B cell (primary cell): ENCODE results near the gene SYT2. TPM values are rescaled to one million over a fixed set of nuclear protein-coding genes. Genes with fewer than 3 reads are reported as not detected.

Source experiments
- ATAC-seq: fragments of 200-7000 bp; cut with Tn5 transposase; one replicate; pipeline ENCODE4 v1.10.0; 2021; ENCODE audit warnings: low read depth, mild to moderate bottlenecking, moderate number of reproducible peaks, moderate library complexity
- CTCF ChIA-PET: fragments of 350-600 bp; sonication (Branson Sonifier 250); formaldehyde crosslinking; loops from one replicate; lab custom pipeline; 2021; ENCODE audit warnings: antibody characterized with exemption, inconsistent platforms; lab: Charles Lee
- POLR2A ChIA-PET: fragments of 350-600 bp; sonication (Branson Sonifier 250); formaldehyde crosslinking; loops from one replicate; lab custom pipeline; 2021; ENCODE audit warnings: antibody characterized with exemption; lab: Charles Lee
- DNase-seq: peaks from one replicate; pipeline ENCODE4 v3.0.0; 2013
- H2AFZ ChIP-seq: 2 replicates; pipeline ENCODE4 v1.6.1; 2012; ENCODE audit warnings: mild to moderate bottlenecking, low read depth, low read length; ENCODE audit not compliant: insufficient read depth, poor library complexity, severe bottlenecking
- H3K27ac ChIP-seq, 2 donors: 1 replicate in 1 of 2; 2 replicates in 1 of 2; pipeline ENCODE4 v1.5.1; 2012 to 2013; ENCODE audit warnings: low read length in 2 of 2, mild to moderate bottlenecking in 2 of 2, moderate library complexity in 1 of 2
- H3K27me3 ChIP-seq, 4 experiments: fragments of 200-600 bp in 1 of 4; sonication (generic) in 1 of 4; replicated peaks in 1 of 4; 1 replicate in 2 of 4; 2 replicates in 2 of 4; pipeline versions ENCODE4 v1.6.1 to v1.7.0; 2013 to 2016; ENCODE audit warnings: low read length in 3 of 4, mild to moderate bottlenecking in 2 of 4, mixed read lengths in 1 of 4, moderate library complexity in 1 of 4; ENCODE audit not compliant: insufficient read depth in 4 of 4, control insufficient read depth in 3 of 4; ENCODE audit errors: control extremely low read depth in 1 of 4
- H3K36me3 ChIP-seq, 2 experiments: replicated peaks in 1 of 2; 1 replicate in 1 of 2; 2 replicates in 1 of 2; pipeline versions ENCODE4 v1.6.1 to v1.7.1; 2013; ENCODE audit warnings: low read length in 1 of 2; ENCODE audit not compliant: insufficient read depth in 2 of 2, control insufficient read depth in 1 of 2; ENCODE audit errors: control extremely low read depth in 1 of 2, extremely low read depth in 1 of 2
- H3K4me1 ChIP-seq, 2 donors: fragments of 200-600 bp in 1 of 2; sonication (generic) in 1 of 2; 1 replicate in 1 of 2; 2 replicates in 1 of 2; pipeline versions ENCODE4 v1.5.1 to v1.6.1; 2013 to 2017; ENCODE audit warnings: low read length in 2 of 2; ENCODE audit not compliant: control insufficient read depth in 2 of 2, insufficient read depth in 2 of 2
- H3K4me2 ChIP-seq: replicated peaks from 2 replicates; pipeline ENCODE3; 2012; ENCODE audit warnings: mild to moderate bottlenecking, low read depth, low read length; ENCODE audit not compliant: poor library complexity, severe bottlenecking
- H3K4me3 ChIP-seq, 5 experiments: fragments of 200-600 bp in 1 of 5; sonication (generic) in 1 of 5; 1 replicate in 3 of 5; 2 replicates in 2 of 5; pipeline versions ENCODE4 v1.5.1 to v1.7.0; 2011 to 2016; ENCODE audit warnings: low read length in 4 of 5, mild to moderate bottlenecking in 4 of 5, low read depth in 2 of 5, control low read depth in 1 of 5, moderate library complexity in 1 of 5; ENCODE audit not compliant: insufficient read depth in 1 of 5; ENCODE audit errors: control extremely low read depth in 1 of 5, extremely low read depth in 1 of 5
- H3K79me2 ChIP-seq: fragments of 200-600 bp; sonication (generic); one replicate; pipeline ENCODE4 v1.6.0; 2016; ENCODE audit warnings: low read length; ENCODE audit not compliant: control insufficient read depth, insufficient read depth
- H3K9ac ChIP-seq: fragments of 200-600 bp; sonication (generic); 2 replicates; pipeline ENCODE4 v1.6.1; 2017; ENCODE audit warnings: mild to moderate bottlenecking, low read length, moderate library complexity
- H3K9me3 ChIP-seq, 3 donors: one replicate each; pipeline versions ENCODE4 v1.6.1 to v1.7.1; 2013; ENCODE audit warnings: low read length in 2 of 3; ENCODE audit not compliant: control insufficient read depth in 2 of 3, insufficient read depth in 1 of 3; ENCODE audit errors: control extremely low read depth in 1 of 3
- H4K20me1 ChIP-seq: 2 replicates; pipeline ENCODE4 v1.6.0; 2012; ENCODE audit warnings: mild to moderate bottlenecking, low read length; ENCODE audit not compliant: insufficient read depth, control insufficient read depth, poor library complexity, severe bottlenecking
- H3K27ac Mint-ChIP-seq: one replicate; pipeline ENCODE4 v1.8.0; 2021; ENCODE audit warnings: mixed read lengths
- H3K27me3 Mint-ChIP-seq: one replicate; pipeline ENCODE4 v1.8.0; 2021; ENCODE audit warnings: mixed read lengths
- H3K4me1 Mint-ChIP-seq: one replicate; pipeline ENCODE4 v1.8.0; 2021; ENCODE audit warnings: mixed read lengths
- H3K4me3 Mint-ChIP-seq: one replicate; pipeline ENCODE4 v1.8.0; 2021; ENCODE audit warnings: mixed read lengths
- H3K9me3 Mint-ChIP-seq: one replicate; pipeline ENCODE4 v1.8.0; 2022; ENCODE audit warnings: mixed read lengths; ENCODE audit not compliant: insufficient read depth
- EZH2 ChIP-seq: IDR thresholded peaks from 2 replicates; pipeline ENCODE4 v1.6.1; 2012; ENCODE audit warnings: borderline replicate concordance, low read depth, mild to moderate bottlenecking, moderate library complexity, low read length; ENCODE audit not compliant: insufficient read depth, poor library complexity, severe bottlenecking
- WGBS: methylation state at CpG from one replicate; pipeline ENCODE4 v1.1.5; 2013; ENCODE audit warnings: missing lambda C conversion rate; ENCODE audit not compliant: insufficient coverage; 5-methylcytosine and 5-hydroxymethylcytosine counted together
- intact Hi-C: fragments of 100-400 bp; cut with micrococcal nuclease; formaldehyde crosslinking; loops from one replicate; pipeline ENCODE4 v1.10.0; 2022
- polyA plus RNA-seq: library from polyadenylated mRNA; depleted of rRNA; stranded (reverse); fragments of >200 nt; gene quantifications from 2 replicates; pipeline ENCODE4 v1.2.3, GENCODE V29; 2012
- total RNA-seq, 2 donors: library from RNA; stranded (reverse); fragments of 120-200 nt in 1 of 2; gene quantifications; 1 replicate in 1 of 2; 2 replicates in 1 of 2; pipeline versions ENCODE4 v1.2.3 to v1.2.4, GENCODE V29; 2013 to 2022
- TF ChIP-seq, protein P1 (sequence below): fragments of 200-600 bp; IDR thresholded peaks from one replicate; pipeline ENCODE4 v1.8.0; 2022; ENCODE audit warnings: antibody characterized with exemption, mild to moderate bottlenecking

The SYT2 gene
- total and polyA plus RNA-seq, 2 donors (not counting 1 experiment from before 2014, with no cell fraction given), result not detected

GRCh38 chr1:202569393-202570322, 140.6 kb downstream of the SYT2 start:
- Mint-ChIP-seq H3K9me3 (no peaks in the 10 kb centered on the region), H3K4me1 (peaks cover 27% of the 10 kb centered on the region), H3K4me3 (no peak overlapping the region), H3K27me3 (no peaks in the 10 kb centered on the region), H3K27ac (no peak overlapping the region)
- Histone ChIP-seq H3K9me3 (no peaks in the 10 kb centered on the region), H3K4me3 (no peak overlapping the region), H3K36me3 (peaks cover 2 to 7% of the 10 kb centered on the region in 2 experiments), H2AFZ (no peak overlapping the region), H3K27ac (no peak overlapping the region), H3K4me2 (no peak overlapping the region), H3K79me2 (no peaks in the 10 kb centered on the region), H4K20me1 (peaks cover 6% of the 10 kb centered on the region), H3K9ac (no peak overlapping the region), H3K27me3 (no peaks in the 10 kb centered on the region), H3K4me1 (peaks cover 20 to 25% of the 10 kb centered on the region in 2 donors)
- TF ChIP-seq, protein P1, sequence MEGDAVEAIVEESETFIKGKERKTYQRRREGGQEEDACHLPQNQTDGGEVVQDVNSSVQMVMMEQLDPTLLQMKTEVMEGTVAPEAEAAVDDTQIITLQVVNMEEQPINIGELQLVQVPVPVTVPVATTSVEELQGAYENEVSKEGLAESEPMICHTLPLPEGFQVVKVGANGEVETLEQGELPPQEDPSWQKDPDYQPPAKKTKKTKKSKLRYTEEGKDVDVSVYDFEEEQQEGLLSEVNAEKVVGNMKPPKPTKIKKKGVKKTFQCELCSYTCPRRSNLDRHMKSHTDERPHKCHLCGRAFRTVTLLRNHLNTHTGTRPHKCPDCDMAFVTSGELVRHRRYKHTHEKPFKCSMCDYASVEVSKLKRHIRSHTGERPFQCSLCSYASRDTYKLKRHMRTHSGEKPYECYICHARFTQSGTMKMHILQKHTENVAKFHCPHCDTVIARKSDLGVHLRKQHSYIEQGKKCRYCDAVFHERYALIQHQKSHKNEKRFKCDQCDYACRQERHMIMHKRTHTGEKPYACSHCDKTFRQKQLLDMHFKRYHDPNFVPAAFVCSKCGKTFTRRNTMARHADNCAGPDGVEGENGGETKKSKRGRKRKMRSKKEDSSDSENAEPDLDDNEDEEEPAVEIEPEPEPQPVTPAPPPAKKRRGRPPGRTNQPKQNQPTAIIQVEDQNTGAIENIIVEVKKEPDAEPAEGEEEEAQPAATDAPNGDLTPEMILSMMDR, result no peak
- no peak for TF ChIP-seq EZH2
- ATAC-seq, result no peak
- DNase-seq, result no peak
- POLR2A ChIA-PET, result no interaction called here
- CTCF ChIA-PET, result interaction anchor here (0.7 to 3.7 kb wide), 5 partner anchors 7 to 377 kb away, joined by 3 to 27 read pairs (median 3); partner anchors contain the start of gene LGR6
- intact Hi-C loops, result loop anchor here (5.0 kb wide), 2 partner anchors 58 to 82 kb away; no protein-coding TSS in a partner anchor

- DNase-seq (no peak), ATAC-seq (no peak)
- TF ChIP-seq, protein P1, result no peak
- no peak for TF ChIP-seq EZH2
- Histone ChIP-seq H3K27ac (no peak overlapping the region), H2AFZ (no peak overlapping the region), H3K9ac (no peak overlapping the region), H3K27me3 (no peaks in the 10 kb centered on the region), H4K20me1 (peaks cover 6% of the 10 kb centered on the region), H3K4me1 (peaks cover 21 to 31% of the 10 kb centered on the region in 2 donors), H3K36me3 (peaks cover 2 to 13% of the 10 kb centered on the region in 2 experiments), H3K4me2 (no peak overlapping the region), H3K79me2 (no peaks in the 10 kb centered on the region), H3K4me3 (no peak overlapping the region), H3K9me3 (no peaks in the 10 kb centered on the region)
- 100% methylated on average over 1 of the region's 4 CpGs for WGBS
- ChIA-PET CTCF (interaction anchor here (0.9 to 1.4 kb wide), 5 partner anchors 13 to 376 kb away, joined by 3 to 4 read pairs (median 3); partner anchors contain the start of gene LGR6), POLR2A (no interaction called here)
- no peaks in the 10 kb centered on the region for H3K9me3 Mint-ChIP-seq
- no peaks in the 10 kb centered on the region for H3K27me3 Mint-ChIP-seq
- H3K4me1 Mint-ChIP-seq, result peaks cover 34% of the 10 kb centered on the region
- H3K27ac Mint-ChIP-seq, result no peak overlapping the region
- intact Hi-C loops, result loop anchor here (5.0 kb wide), 2 partner anchors 58 to 82 kb away; no protein-coding TSS in a partner anchor
- no peak overlapping the region for H3K4me3 Mint-ChIP-seq
Observed at GRCh38 chr1:202568826-202569225, 141.4 kb downstream of the SYT2 start.
